GM19395 (cell line): ENCODE measurements around the gene GPAT2.
"Not testable (repeated sequence)": the region's sequence is repeated elsewhere in the genome, so short reads cannot be mapped to it uniquely, and the experiment has no call there.

Experiments
- ATAC-seq: cut with Tn5 transposase; IDR thresholded peaks from one replicate; pipeline ENCODE4 v1.9.1; 2021; ENCODE audit warnings: mild to moderate bottlenecking, moderate library complexity; ENCODE audit not compliant: unreplicated experiment

GPAT2 gene

DNA sequence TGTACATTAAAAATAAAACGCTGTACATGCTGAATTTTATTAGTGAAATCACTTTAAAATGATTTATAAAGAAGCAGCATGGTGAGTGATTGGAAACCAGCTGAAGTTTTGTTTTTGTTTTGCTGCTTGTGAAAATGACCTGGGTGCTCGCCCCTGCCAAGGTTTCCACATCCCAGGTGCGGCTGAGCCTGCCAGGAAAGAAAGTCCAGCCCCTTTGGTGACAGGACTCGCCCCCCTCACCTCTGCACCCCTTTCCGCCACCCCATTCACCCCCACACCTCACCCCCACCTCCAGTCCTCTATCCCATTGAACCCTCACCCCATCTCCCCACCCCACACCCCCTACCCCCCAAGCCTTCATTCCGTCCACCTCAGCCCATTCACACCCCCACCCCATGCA is 43.8 kb downstream of the GPAT2 start:
- not testable (repeated sequence) for ATAC-seq
